SW 1271 (cell line): ENCODE results near the gene UQCR11.

ENCODE experiments used
- DNase-seq, 2 experiments: peaks; one replicate each; lab custom pipeline; 2025; lab: John Stamatoyannopoulos, UW

The UQCR11 gene

DNA sequence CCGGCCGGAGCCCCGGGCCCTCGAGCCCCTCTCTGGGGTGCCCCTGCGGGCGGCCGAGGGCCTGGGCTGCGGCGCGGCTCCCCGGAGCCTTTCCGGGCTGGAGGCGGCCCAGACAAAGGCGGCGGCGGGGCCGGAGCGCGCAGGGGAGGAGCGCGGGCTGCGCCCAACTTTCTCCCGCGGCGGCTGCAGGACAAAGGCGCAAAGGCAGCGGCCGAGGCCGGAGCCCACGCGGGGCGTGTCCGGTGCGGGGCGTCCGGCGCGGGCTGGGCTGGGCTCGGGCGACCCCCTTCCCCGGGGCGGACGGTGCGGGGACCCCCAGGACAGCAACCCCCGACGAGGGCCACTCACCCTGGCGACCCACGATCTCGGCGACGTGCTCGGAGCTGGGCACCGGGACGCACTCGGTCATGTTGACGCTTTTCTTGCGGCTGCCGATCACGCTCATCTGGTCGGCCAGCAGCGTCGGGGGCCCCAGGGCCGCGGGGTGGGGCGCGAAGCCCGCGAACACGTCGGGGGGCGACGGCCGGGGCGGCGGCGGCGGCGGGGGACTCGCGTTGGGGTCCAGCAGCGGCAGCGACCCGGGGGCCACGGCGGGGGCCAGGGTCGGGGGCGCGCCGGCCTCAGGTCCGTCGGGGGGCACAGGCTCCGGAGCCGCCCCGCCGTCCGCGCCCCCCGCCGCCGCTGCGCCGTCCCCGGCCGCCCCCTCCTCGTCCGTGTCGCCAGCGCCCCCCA is 38.0 kb downstream of the UQCR11 start:
- DNase-seq = no peak

GRCh38 chr19:1566392-1567115 is 38.7 kb downstream of the UQCR11 start:
- peak in 1 of 2 experiments; percentile 49 for DNase-seq

- DNase-seq = no peak
Measured at GRCh38 chr19:1563251-1563650, 42.0 kb downstream of the UQCR11 start.

DNA sequence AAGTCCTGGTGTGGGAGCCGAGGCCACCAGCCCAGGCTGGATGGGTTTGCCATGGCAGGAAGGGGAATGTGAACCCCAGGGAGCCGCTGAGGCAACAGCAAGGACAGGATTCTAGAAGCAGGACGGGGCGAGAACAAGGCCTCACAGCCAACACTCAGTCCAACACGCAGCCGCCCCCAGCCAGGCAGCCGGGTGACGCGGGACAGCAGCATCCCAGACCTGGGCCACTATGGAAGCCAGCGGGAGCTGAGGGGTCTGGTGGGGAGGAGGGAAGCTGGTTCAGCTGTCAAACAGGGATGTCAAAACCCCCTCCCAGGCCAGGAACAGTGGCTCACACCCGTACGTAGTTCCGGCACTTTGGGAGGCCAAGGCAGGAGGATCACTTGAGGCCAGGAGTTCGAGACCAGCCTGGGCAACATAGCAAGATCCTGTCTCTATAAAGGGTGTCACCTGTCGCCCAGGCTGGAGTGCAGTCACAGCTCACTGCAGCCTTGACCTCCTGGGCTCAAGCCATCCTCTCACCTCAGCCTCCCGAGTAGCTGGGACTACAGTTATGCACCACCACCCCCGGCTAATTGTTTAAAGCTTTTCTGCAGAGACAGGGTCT is 43.9 kb downstream of the UQCR11 start:
- DNase-seq = no peak

DNA sequence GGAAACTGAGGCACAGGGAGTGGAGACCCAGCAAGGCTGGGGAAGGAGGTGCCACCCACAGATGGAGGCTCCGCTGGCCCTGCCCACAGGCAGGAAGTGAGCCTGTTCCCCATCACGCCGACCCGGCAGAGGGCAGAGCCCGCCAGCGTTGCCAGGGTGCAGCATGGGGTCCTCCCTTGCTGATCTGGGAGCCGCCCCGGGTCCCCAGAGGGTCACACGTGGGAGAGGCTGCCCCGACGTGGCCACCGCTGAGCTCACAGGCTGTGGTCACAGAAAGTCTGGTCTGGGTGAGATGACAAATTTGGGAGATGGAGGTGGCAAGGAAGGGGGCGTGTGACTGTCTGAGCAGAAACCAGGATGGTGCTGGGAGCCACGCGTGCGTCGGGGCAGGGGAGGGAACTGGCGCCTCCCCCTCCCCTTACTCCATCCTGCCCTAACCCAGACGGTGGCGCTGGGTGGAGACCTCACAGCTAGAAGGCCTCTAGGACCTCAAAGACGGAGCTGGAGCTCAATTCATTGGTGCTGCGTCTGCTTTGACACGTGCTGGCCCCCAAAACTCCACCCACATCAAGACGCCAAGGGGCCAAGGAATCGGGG is 44.9 kb downstream of the UQCR11 start:
- DNase-seq = no peak

GRCh38 chr19:1558552-1558951 is 46.7 kb downstream of the UQCR11 start:
- no peak for DNase-seq

DNA sequence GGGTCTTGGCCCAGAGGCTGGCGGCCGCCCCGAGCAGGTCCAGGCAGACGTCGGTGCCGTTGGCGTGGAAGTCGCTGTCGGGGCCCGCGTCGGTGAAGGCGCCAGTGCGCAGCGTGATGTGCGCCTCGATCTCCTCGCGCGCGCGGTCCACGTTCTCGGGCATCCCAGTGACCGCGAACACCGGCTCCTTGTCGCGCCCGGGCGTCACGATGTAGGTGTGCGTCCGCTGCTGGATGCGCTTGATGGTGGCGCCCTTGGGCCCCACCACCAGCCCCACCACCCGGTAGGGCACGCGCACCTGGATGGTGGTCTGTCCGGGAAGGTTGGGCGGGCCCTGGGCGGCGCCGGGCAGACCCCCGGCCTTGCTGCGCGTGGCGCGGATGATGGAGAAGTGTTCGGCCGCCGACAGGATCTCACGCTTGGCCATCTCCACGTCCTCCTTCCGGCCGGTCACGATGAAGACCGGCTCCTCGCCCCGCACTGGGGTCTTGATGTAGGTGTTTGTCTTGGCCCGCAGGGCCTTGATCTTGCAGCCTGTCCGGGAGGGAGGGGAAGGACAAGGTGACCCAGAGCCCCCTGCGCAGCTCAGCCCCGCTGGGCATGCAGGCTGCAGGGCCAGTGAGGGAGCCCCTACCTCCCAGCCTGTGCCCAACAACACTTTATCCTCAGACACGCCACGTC is 48.7 kb downstream of the UQCR11 start:
- DNase-seq = no peak

DNA sequence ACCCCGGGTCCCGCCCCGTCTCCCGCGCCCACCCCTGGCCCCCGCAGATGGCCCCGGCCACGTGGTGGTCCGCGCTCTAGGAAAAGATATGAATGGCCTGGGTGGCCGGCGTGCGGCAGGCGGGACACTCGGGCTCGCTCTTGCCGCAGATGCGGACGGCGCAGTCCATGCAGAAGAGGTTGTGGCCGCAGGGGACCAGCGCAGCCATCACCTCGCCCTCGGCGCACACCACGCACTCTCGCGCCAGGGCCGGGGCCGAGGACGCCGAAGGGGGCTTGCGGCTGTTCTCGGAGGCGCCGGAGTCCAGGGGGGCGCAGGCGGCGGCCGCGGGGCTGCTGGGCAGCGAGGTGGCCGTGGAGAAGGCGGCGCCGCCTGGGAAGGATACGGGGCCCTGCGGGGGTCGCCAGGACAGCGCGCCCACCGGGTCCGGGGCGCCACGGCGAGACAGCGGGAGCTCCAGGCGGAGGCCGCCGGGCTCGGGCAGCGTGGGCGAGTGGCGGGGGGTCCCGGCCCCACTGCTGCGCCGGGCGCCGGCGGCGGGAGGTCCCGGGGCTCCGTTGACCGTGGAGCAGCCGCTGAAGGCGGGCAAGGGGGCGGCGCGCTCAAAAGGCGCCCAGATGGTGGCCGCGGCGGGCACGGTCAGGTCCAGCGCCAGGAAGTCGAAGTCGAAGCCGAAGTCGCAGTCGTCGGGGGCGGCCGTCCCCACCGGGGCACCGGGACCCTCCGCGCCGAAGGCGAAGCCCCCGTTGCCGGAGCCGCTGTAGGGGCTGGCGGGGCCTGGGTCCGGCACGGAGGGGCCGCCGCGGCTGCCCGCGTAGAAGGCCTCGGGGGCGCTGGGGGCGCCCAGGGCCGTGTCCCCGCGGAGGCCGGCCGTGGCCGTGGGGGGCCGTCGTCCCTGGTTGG is 49.5 kb downstream of the UQCR11 start:
- DNase-seq = no peak

- DNase-seq = no peak
Measured at GRCh38 chr19:1554968-1555367, 50.3 kb downstream of the UQCR11 start.

DNA sequence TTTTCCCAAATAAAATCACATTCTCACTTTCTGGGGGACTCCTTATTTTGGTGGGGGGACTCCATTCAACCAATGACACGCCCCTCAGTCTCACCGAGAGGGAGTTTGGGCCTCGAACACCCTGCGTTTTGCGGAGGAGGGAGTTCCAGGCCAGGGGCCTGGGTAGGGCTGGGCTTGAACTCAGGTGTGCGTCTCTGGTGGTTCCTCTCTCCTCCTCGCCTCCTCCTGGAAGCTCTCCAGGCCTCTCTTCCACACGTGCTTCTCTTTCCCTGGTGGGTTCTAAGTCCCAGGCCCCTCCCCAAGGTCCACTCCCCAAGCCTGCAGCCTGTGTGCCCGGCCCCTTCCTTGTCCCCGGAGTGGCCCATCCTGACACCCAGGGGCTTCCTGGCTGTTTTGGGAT is 51.8 kb downstream of the UQCR11 start:
- no peak for DNase-seq

DNA sequence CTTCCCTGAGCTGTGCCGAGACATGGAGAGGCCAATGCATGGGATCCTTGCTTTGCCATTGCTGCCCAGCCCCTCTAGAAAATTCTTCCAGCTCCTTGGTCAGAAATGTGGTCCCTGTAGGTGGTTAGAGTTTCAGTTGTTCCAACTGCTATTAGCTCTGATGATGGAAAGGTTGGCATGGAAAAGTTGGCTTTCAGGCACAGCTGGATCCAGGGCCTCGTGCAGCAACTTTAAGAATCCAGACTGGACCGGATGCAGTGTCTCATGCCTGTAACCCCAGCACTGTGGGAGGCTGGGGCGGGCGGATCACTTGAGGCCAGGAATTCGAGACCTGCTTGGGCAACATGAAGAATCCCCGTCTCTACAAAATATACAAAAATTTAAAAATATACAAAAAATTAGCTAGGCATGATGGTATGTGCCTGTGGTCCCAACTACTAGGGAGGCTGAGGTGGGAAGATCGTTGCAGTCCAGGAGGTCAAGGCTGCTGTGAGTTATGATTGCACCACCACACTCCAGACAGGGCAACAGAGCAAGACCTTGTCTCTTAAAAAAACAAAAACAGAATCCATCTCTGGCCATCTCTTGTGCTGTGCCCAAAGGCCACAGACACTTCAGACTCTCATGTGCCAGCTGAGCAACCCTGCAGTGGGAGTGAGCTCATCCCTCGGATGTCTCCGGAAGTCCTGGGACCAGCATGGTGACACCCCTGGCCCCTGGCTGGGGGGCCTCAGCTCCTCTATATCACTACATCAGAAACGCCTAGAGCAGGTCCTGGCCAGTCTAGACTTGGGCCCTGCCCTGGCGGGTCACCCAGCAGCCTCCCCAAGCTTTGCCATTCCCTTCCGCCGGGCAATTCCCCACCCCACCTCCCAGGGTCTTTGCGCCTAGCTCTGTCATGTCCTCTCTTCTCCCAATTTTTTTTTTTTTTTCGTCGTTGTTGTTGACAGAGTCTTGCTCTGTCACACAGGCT is 53.9 kb downstream of the UQCR11 start:
- DNase-seq = no peak

- DNase-seq = no peak
Measured at GRCh38 chr19:1549332-1549945, 55.8 kb downstream of the UQCR11 start.
